ENCODE measurements around the gene LRRC71. TPM values are rescaled to one million over a fixed set of nuclear protein-coding genes. Genes with fewer than 3 reads are reported as not detected.

The LRRC71 gene
- total and polyA plus RNA-seq, 10 donors: 0.03 to 0.51 (median 0.33) TPM; not detected in 4

DNA sequence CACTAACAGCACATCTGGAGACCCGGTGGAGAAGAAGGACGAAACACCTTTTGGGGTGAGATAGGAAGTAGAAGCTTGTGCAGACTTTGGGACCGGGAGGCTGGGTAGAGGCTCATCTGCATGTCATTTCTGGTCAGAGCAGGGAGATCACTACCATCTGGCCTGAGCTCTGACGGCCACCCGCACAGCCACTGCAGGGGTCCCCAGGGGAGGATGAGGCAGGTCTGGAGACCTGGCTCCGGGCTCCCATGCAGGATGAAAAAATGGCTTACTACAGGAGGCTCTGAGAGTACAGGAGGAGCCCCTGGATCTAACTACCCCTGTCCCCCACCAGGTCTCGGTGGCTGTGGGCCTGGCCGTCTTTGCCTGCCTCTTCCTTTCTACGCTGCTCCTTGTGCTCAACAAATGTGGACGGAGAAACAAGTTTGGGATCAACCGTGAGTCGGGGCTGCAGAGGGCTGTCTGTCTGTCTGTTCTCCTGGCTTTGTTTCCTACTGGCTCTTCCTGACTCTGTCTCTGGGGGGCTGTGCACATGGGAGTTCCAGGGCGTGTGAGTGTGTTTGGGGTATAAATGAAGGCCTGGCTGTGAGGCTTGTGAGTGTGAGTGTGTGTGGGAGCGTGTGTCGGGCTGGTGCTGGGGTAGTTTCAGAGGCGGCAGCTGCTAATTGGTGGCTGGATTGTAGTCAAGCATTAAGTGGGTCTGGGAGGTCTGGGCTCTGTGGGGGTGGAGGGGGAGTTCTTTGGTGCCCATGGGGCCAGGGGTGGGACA is 45.7 kb upstream of the LRRC71 start:
- Histone ChIP-seq H3K4me3 (no peak overlapping the region), H3K36me3 (no peaks in the 10 kb centered on the region), H3K27ac (no peak overlapping the region), H3K9me3 (no peaks in the 10 kb centered on the region), H3K27me3 (replicated peaks in 1 of 7) (peaks cover 0 to 46% (median 0%) of the 10 kb centered on the region in 7 donors), H3K4me1 (no peaks in the 10 kb centered on the region)
- 78 to 92% (median 88%) methylated on average over 16 of the region's 16 CpGs for WGBS, 5 donors
- intact Hi-C loops (cut with DNase I; ENCODE audit: low total_unique reads): no loop called here
- TF ChIP-seq POLR2A (IDR thresholded peaks at IDR 0.05) (no peak), POLR2AphosphoS5 (IDR thresholded peaks at IDR 0.05) (no peak)
- TF ChIP-seq, protein P1, sequence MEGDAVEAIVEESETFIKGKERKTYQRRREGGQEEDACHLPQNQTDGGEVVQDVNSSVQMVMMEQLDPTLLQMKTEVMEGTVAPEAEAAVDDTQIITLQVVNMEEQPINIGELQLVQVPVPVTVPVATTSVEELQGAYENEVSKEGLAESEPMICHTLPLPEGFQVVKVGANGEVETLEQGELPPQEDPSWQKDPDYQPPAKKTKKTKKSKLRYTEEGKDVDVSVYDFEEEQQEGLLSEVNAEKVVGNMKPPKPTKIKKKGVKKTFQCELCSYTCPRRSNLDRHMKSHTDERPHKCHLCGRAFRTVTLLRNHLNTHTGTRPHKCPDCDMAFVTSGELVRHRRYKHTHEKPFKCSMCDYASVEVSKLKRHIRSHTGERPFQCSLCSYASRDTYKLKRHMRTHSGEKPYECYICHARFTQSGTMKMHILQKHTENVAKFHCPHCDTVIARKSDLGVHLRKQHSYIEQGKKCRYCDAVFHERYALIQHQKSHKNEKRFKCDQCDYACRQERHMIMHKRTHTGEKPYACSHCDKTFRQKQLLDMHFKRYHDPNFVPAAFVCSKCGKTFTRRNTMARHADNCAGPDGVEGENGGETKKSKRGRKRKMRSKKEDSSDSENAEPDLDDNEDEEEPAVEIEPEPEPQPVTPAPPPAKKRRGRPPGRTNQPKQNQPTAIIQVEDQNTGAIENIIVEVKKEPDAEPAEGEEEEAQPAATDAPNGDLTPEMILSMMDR (IDR thresholded peaks at IDR 0.05 in 8 of 11, conservative IDR thresholded peaks at IDR 0.05 in 3 of 11): no peak
- DNase-seq: no peak

- 56 to 88% (median 76%) methylated on average over 2 to 5 of the region's 5 CpGs for WGBS, 5 donors
- Histone ChIP-seq H3K9me3 (no peaks in the 10 kb centered on the region), H3K4me3 (no peak overlapping the region), H3K27ac (no peak overlapping the region), H3K36me3 (no peaks in the 10 kb centered on the region), H3K4me1 (no peaks in the 10 kb centered on the region), H3K27me3 (replicated peaks in 1 of 7) (peaks cover 0 to 48% (median 0%) of the 10 kb centered on the region in 7 donors)
- TF ChIP-seq POLR2A (IDR thresholded peaks at IDR 0.05): no peak
- no peak for TF ChIP-seq POLR2AphosphoS5 (IDR thresholded peaks at IDR 0.05)
- TF ChIP-seq, protein P1 (IDR thresholded peaks at IDR 0.05 in 8 of 11, conservative IDR thresholded peaks at IDR 0.05 in 3 of 11): no peak
- intact Hi-C loops (cut with DNase I; ENCODE audit: low total_unique reads): no loop called here
- no peak for DNase-seq
Measured at GRCh38 chr1:156875341-156875615, 45.2 kb upstream of the LRRC71 start.

DNA sequence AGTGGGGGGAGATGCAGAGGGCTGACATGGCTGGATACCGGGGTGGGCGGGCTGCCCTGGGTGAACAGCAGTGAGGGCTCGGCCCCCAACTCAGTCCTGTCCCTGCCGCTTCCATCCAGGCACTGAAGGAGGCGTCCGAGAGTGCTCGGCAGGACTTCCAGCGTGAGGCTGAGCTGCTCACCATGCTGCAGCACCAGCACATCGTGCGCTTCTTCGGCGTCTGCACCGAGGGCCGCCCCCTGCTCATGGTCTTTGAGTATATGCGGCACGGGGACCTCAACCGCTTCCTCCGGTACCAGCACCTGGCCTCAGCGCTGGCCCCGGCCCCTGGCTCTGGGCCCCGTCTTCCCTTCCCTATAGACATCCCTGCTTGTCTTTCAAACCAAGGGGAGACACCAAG is 44.2 kb upstream of the LRRC71 start:
- Histone ChIP-seq H3K27me3 (replicated peaks in 1 of 7) (peaks cover 0 to 58% (median 0%) of the 10 kb centered on the region in 7 donors), H3K36me3 (no peaks in the 10 kb centered on the region), H3K4me1 (no peaks in the 10 kb centered on the region), H3K27ac (no peak overlapping the region), H3K9me3 (no peaks in the 10 kb centered on the region), H3K4me3 (no peak overlapping the region)
- 54 to 62% (median 59%) methylated on average over 15 to 21 of the region's 21 CpGs for WGBS, 5 donors
- intact Hi-C loops (cut with DNase I; ENCODE audit: low total_unique reads): no loop called here
- TF ChIP-seq, protein P1 (IDR thresholded peaks at IDR 0.05 in 8 of 11, conservative IDR thresholded peaks at IDR 0.05 in 3 of 11): no peak
- no peak for TF ChIP-seq POLR2A (IDR thresholded peaks at IDR 0.05)
- TF ChIP-seq POLR2AphosphoS5 (IDR thresholded peaks at IDR 0.05): no peak
- no peak for DNase-seq

DNA sequence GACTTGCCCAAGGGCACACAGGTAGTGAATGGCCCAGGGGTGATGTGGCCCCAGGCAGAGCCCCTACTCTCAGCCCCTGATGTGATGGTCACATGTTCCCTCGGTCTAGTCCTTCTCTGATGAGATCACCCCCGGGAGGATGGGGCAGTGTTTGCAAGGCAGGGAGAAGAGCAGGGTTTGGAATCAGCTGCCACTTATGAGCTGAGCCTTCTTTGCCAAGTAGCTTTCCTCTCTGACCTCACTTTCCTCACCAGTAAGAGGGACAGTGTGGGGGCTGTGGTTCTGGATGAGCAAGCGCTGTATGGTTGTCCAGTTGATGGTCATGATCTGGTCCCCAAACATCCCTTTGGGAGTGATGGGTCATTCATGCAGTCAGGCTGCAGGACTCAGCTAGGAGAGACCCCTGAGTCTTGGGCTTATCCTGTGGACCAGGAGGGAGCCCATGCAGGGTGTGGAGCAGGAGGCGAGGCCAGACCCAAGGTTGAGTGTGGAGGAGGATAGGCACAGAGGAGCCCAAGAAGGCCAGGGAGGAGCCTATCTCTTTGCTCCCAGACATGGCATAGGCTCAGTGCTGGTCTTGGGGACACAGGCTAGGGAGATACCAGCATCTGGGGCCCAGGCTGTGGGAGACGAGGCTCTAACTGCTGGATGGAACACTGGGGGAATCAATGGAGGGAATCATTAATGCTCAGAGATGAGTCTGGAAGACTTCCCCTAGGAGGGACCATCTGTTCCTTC is 42.8 kb upstream of the LRRC71 start:
- Histone ChIP-seq H3K4me3 (no peak overlapping the region), H3K4me1 (no peaks in the 10 kb centered on the region), H3K27me3 (replicated peaks in 1 of 7) (peaks cover 0 to 71% (median 0%) of the 10 kb centered on the region in 7 donors), H3K36me3 (no peaks in the 10 kb centered on the region), H3K27ac (no peak overlapping the region), H3K9me3 (no peaks in the 10 kb centered on the region)
- TF ChIP-seq POLR2AphosphoS5 (IDR thresholded peaks at IDR 0.05): no peak
- no peak for TF ChIP-seq POLR2A (IDR thresholded peaks at IDR 0.05)
- TF ChIP-seq, protein P1 (IDR thresholded peaks at IDR 0.05 in 8 of 11, conservative IDR thresholded peaks at IDR 0.05 in 3 of 11): no peak
- DNase-seq: no peak
- 72 to 85% (median 83%) methylated on average over 5 of the region's 5 CpGs for WGBS, 5 donors
- intact Hi-C loops (cut with DNase I; ENCODE audit: low total_unique reads): no loop called here

Data from spleen (tissue), 11 donors.